ENCODE measurements around the gene C10orf53.

DNA sequence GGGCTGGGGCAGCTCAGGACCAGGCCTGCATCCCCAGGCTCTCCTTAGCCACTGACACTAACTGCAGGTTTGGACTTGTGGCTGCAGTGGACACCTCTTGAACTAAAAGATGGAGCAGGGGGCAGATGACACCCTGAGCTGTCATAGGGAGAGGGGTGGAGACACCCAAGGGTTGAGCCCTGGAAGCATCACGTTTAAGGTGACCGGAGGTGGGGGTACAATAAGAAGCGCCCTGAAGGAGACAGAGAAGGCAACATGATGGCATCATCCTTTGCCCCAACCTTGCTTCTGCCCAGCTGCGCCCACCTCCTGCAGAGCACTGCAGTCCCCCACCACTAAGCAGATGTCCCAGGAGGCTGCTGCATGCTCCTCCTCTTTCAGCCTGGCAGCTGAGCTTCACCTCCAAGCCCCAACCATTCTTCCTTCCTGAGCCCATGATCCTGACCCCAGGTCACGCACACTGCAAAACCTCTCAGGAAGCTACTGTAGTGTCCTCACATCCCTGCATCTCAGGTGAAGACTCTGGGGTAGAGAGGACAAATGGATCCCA lies 57.2 kb downstream of the C10orf53 start:
- TF ChIP-seq, protein P1, sequence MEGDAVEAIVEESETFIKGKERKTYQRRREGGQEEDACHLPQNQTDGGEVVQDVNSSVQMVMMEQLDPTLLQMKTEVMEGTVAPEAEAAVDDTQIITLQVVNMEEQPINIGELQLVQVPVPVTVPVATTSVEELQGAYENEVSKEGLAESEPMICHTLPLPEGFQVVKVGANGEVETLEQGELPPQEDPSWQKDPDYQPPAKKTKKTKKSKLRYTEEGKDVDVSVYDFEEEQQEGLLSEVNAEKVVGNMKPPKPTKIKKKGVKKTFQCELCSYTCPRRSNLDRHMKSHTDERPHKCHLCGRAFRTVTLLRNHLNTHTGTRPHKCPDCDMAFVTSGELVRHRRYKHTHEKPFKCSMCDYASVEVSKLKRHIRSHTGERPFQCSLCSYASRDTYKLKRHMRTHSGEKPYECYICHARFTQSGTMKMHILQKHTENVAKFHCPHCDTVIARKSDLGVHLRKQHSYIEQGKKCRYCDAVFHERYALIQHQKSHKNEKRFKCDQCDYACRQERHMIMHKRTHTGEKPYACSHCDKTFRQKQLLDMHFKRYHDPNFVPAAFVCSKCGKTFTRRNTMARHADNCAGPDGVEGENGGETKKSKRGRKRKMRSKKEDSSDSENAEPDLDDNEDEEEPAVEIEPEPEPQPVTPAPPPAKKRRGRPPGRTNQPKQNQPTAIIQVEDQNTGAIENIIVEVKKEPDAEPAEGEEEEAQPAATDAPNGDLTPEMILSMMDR (IDR thresholded peaks at IDR 0.05; ENCODE audit: insufficient read depth, low read length), result no peak
- TF ChIP-seq GABPA (IDR thresholded peaks at IDR 0.05; ENCODE audit: low read depth), result no peak
- TF ChIP-seq POLR2AphosphoS5 (IDR thresholded peaks at IDR 0.05; ENCODE audit: low read depth), result no peak
- TF ChIP-seq SPI1 (IDR thresholded peaks at IDR 0.05; ENCODE audit: borderline replicate concordance, low read depth), result no peak
- TF ChIP-seq, protein P2, sequence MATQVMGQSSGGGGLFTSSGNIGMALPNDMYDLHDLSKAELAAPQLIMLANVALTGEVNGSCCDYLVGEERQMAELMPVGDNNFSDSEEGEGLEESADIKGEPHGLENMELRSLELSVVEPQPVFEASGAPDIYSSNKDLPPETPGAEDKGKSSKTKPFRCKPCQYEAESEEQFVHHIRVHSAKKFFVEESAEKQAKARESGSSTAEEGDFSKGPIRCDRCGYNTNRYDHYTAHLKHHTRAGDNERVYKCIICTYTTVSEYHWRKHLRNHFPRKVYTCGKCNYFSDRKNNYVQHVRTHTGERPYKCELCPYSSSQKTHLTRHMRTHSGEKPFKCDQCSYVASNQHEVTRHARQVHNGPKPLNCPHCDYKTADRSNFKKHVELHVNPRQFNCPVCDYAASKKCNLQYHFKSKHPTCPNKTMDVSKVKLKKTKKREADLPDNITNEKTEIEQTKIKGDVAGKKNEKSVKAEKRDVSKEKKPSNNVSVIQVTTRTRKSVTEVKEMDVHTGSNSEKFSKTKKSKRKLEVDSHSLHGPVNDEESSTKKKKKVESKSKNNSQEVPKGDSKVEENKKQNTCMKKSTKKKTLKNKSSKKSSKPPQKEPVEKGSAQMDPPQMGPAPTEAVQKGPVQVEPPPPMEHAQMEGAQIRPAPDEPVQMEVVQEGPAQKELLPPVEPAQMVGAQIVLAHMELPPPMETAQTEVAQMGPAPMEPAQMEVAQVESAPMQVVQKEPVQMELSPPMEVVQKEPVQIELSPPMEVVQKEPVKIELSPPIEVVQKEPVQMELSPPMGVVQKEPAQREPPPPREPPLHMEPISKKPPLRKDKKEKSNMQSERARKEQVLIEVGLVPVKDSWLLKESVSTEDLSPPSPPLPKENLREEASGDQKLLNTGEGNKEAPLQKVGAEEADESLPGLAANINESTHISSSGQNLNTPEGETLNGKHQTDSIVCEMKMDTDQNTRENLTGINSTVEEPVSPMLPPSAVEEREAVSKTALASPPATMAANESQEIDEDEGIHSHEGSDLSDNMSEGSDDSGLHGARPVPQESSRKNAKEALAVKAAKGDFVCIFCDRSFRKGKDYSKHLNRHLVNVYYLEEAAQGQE (IDR thresholded peaks at IDR 0.05; ENCODE audit: insufficient replicate concordance, low read depth), result no peak
